DMS 273 treated with DMSO at 0.1 percent for 48 hours (cell line): ENCODE results near the gene ANKRD65.
"Not testable (repeated sequence)": the region's sequence is repeated elsewhere in the genome, so short reads cannot be mapped to it uniquely, and the experiment has no call there.

Source experiments
- DNase-seq: peaks from one replicate; lab custom pipeline; 2025; lab: John Stamatoyannopoulos, UW

The ANKRD65 gene

GRCh38 chr1:1430114-1430982, 9.3 kb upstream of the ANKRD65 start:
- DNase-seq: peak; percentile 75

- no peak for DNase-seq
Observed at GRCh38 chr1:1429671-1430073, 8.6 kb upstream of the ANKRD65 start.

GRCh38 chr1:1428967-1429366, 7.9 kb upstream of the ANKRD65 start:
- not testable (repeated sequence) for DNase-seq

- DNase-seq: no peak
Observed at GRCh38 chr1:1428174-1428573, 7.1 kb upstream of the ANKRD65 start.

GRCh38 chr1:1427820-1428148, 6.7 kb upstream of the ANKRD65 start:
- DNase-seq: no peak

GRCh38 chr1:1427106-1427819, 6.2 kb upstream of the ANKRD65 start:
- DNase-seq: no peak

GRCh38 chr1:1426496-1427105, 5.5 kb upstream of the ANKRD65 start:
- DNase-seq: no peak

- no peak for DNase-seq
Observed at GRCh38 chr1:1425753-1426495, 4.8 kb upstream of the ANKRD65 start.

GRCh38 chr1:1425426-1425752, 4.3 kb upstream of the ANKRD65 start:
- no peak for DNase-seq

GRCh38 chr1:1424707-1425106, 3.6 kb upstream of the ANKRD65 start:
- DNase-seq: no peak

- no peak for DNase-seq
Observed at GRCh38 chr1:1423245-1423597, 2.1 kb upstream of the ANKRD65 start.

- no peak for DNase-seq
Observed at GRCh38 chr1:1422465-1423244, 1.6 kb upstream of the ANKRD65 start.

GRCh38 chr1:1421907-1422464, 910 bp upstream of the ANKRD65 start:
- no peak for DNase-seq

- DNase-seq: no peak
Observed at GRCh38 chr1:1420654-1421141, 378 bp downstream of the ANKRD65 start.

- no peak for DNase-seq
Observed at GRCh38 chr1:1419813-1420653, 1.0 kb downstream of the ANKRD65 start.

GRCh38 chr1:1419363-1419812, 1.7 kb downstream of the ANKRD65 start:
- DNase-seq: no peak

GRCh38 chr1:1418464-1419362, 2.4 kb downstream of the ANKRD65 start:
- no peak for DNase-seq

- not testable (repeated sequence) for DNase-seq
Observed at GRCh38 chr1:1417825-1418463, 3.1 kb downstream of the ANKRD65 start.

- DNase-seq: not testable (repeated sequence)
Observed at GRCh38 chr1:1417396-1417795, 3.7 kb downstream of the ANKRD65 start.
